HepG2 (cell line): ENCODE data around the gene DLL3. TPM values are rescaled to one million over a fixed set of nuclear protein-coding genes. Genes with fewer than 3 reads are reported as not detected.

ENCODE experiments used
- AFF4 ChIP-seq: sonication (generic); formaldehyde crosslinking; IDR thresholded peaks from 2 replicates; pipeline ENCODE4 v1.4.0; 2020; ENCODE audit warnings: missing genetic modification reagents
- BATF2 ChIP-seq: sonication (generic); formaldehyde crosslinking; IDR thresholded peaks from 2 replicates; pipeline ENCODE4 v1.8.0; 2022; ENCODE audit warnings: mild to moderate bottlenecking, missing genetic modification reagents, moderate library complexity
- HOXA3 ChIP-seq: sonication (generic); formaldehyde crosslinking; IDR thresholded peaks from 2 replicates; pipeline ENCODE4 v1.5.0; 2020; ENCODE audit warnings: missing genetic modification reagents
- IKZF4 ChIP-seq: sonication (generic); formaldehyde crosslinking; IDR thresholded peaks from 2 replicates; pipeline ENCODE4 v1.5.1; 2020; ENCODE audit warnings: borderline replicate concordance, mild to moderate bottlenecking, low read depth, missing genetic modification reagents; ENCODE audit errors: not compliant biosample characterization
- MTF2 ChIP-seq: sonication (generic); formaldehyde crosslinking; IDR thresholded peaks from 2 replicates; pipeline ENCODE4 v1.5.0; 2020; ENCODE audit warnings: missing genetic modification reagents, borderline replicate concordance
- MXI1 ChIP-seq: IDR thresholded peaks from 3 replicates; pipeline ENCODE4 v1.6.1; 2012; ENCODE audit warnings: low read depth, low read length, inconsistent platforms, borderline replicate concordance
- NCOR1 ChIP-seq: fragments of 200-600 bp; sonication (generic); IDR thresholded peaks from 2 replicates; pipeline ENCODE4 v1.7.0; 2017; ENCODE audit warnings: antibody characterized with exemption, low read length, borderline replicate concordance
- NR2F6 ChIP-seq, 2 experiments: IDR thresholded peaks; 2 replicates each; pipeline ENCODE4 v1.6.1; 2016; ENCODE audit warnings: antibody characterized with exemption in 1 of 2, mild to moderate bottlenecking in 1 of 2
- REL ChIP-seq: sonication (generic); formaldehyde crosslinking; conservative IDR thresholded peaks from 2 replicates; pipeline ENCODE4 v1.8.0; 2022; ENCODE audit warnings: mild to moderate bottlenecking, missing genetic modification reagents, moderate library complexity
- SP2 ChIP-seq: sonication (generic); formaldehyde crosslinking; IDR thresholded peaks from 2 replicates; pipeline ENCODE4 v1.5.1; 2020; ENCODE audit warnings: mild to moderate bottlenecking, missing genetic modification reagents
- STAT6 ChIP-seq: sonication (generic); formaldehyde crosslinking; IDR thresholded peaks from 2 replicates; pipeline ENCODE4 v1.4.0; 2020; ENCODE audit warnings: missing genetic modification reagents, mild to moderate bottlenecking, borderline replicate concordance
- TBX3 ChIP-seq: fragments of 450-650 bp; IDR thresholded peaks from 2 replicates; pipeline ENCODE4 v1.6.1; 2017; ENCODE audit warnings: antibody characterized with exemption, mild to moderate bottlenecking, inconsistent platforms, borderline replicate concordance
- THAP7 ChIP-seq: sonication (generic); formaldehyde crosslinking; IDR thresholded peaks from 2 replicates; pipeline ENCODE4 v1.8.1; 2023; ENCODE audit warnings: mild to moderate bottlenecking, missing genetic modification reagents
- THAP8 ChIP-seq: sonication (generic); formaldehyde crosslinking; IDR thresholded peaks from 2 replicates; pipeline ENCODE4 v1.5.1; 2020; ENCODE audit warnings: missing genetic modification reagents, mild to moderate bottlenecking, borderline replicate concordance
- ZBTB14 ChIP-seq: sonication (generic); formaldehyde crosslinking; IDR thresholded peaks from 2 replicates; pipeline ENCODE4 v1.4.0; 2020; ENCODE audit warnings: missing genetic modification reagents
- ZNF629 ChIP-seq: sonication (generic); formaldehyde crosslinking; conservative IDR thresholded peaks from 2 replicates; pipeline ENCODE4 v1.5.0; 2020; ENCODE audit warnings: missing genetic modification reagents
- ZNF773 ChIP-seq: sonication (generic); formaldehyde crosslinking; IDR thresholded peaks from 2 replicates; pipeline ENCODE4 v1.4.0; 2020; ENCODE audit warnings: missing genetic modification reagents, borderline replicate concordance
- ZNF841 ChIP-seq: sonication (generic); formaldehyde crosslinking; IDR thresholded peaks from 2 replicates; pipeline ENCODE4 v1.8.1; 2023; ENCODE audit warnings: missing genetic modification reagents, borderline replicate concordance
- polyA plus RNA-seq, 8 experiments: library from polyadenylated mRNA; depleted of rRNA in 3 of 8; stranded (reverse) in 7 of 8; unstranded in 1 of 8; fragments of >200 nt; fragmentation: Illumina TruSeq in 4 of 8; extraction: Trizol in 4 of 8; gene quantifications; 2 replicates each; pipeline versions ENCODE4 v1.2.1 to v1.2.3, GENCODE V29; 2011 to 2016; ENCODE audit warnings: low read depth in 4 of 8, missing spikeins in 1 of 8, mixed read lengths in 1 of 8; ENCODE audit not compliant: insufficient read depth in 1 of 8
- total RNA-seq, 5 experiments: library from RNA; depleted of rRNA; stranded (reverse); fragments of >200 nt; fragmentation: Illumina TruSeq; extraction: Trizol; gene quantifications; 2 replicates each; pipeline ENCODE4 v1.2.3, GENCODE V29; 2016; ENCODE audit warnings: low read depth in 1 of 5

DLL3 gene
- total and polyA plus RNA-seq, 2 of the 13 experiments (the other 11 are each of a cell fraction or from before 2014, with no cell fraction given): 0.35 to 0.55 TPM

- TF ChIP-seq AFF4 (no peak), ZNF773 (CRISPR knock-in tag) (0 out of 2 replicates have a peak, but pooled peaks have one; percentile 9), THAP7 (CRISPR knock-in tag) (peak; percentile 80; the same call in 1 of the 2 replicates), IKZF4 (CRISPR knock-in tag) (no peak), ZNF629 (CRISPR knock-in tag) (no peak), REL (no peak), NR2F6 (IDR thresholded peaks at IDR 0.05) (no peak), NR2F6 (CRISPR knock-in tag; IDR thresholded peaks at IDR 0.05) (no peak), HOXA3 (CRISPR knock-in tag) (peak; percentile 38; the same call in 1 of the 2 replicates), STAT6 (CRISPR knock-in tag) (no peak), ZBTB14 (CRISPR knock-in tag) (no peak), THAP8 (CRISPR knock-in tag) (no peak), MTF2 (CRISPR knock-in tag) (peak; percentile 61; the same call in 1 of the 2 replicates), BATF2 (CRISPR knock-in tag) (no peak), ZNF841 (no peak), SP2 (CRISPR knock-in tag) (no peak), NCOR1 (no peak), MXI1 (peak; percentile 61; the same call in 1 of the 3 replicates), TBX3 (no peak)
Observed at GRCh38 chr19:39532233-39533002, 33.7 kb downstream of the DLL3 start, which contains the start of gene EID2B (continued).
